HepG2 (cell line): ENCODE data around the gene ANXA9. TPM values are rescaled to one million over a fixed set of nuclear protein-coding genes. Genes with fewer than 3 reads are reported as not detected.
A peak's percentile ranks its signal among the peaks of the same experiment; 100 is the strongest.

Source experiments
- KLF12 ChIP-seq: sonication (generic); formaldehyde crosslinking; IDR thresholded peaks from 2 replicates; pipeline ENCODE4 v1.4.0; 2020; ENCODE audit warnings: missing genetic modification reagents, borderline replicate concordance
- MATR3 ChIP-seq: sonication (generic); formaldehyde crosslinking; IDR thresholded peaks from 2 replicates; pipeline ENCODE4 v1.4.0; 2020; ENCODE audit warnings: missing genetic modification reagents
- MYC ChIP-seq: sonication (generic); formaldehyde crosslinking; IDR thresholded peaks from 2 replicates; pipeline ENCODE4 v1.9.0; 2021; ENCODE audit warnings: missing genetic modification reagents, borderline replicate concordance
- MZF1 ChIP-seq: sonication (generic); formaldehyde crosslinking; IDR thresholded peaks from 2 replicates; pipeline ENCODE4 v1.8.1; 2023; ENCODE audit warnings: mild to moderate bottlenecking, missing genetic modification reagents, borderline replicate concordance
- NCOA1 ChIP-seq: sonication (generic); formaldehyde crosslinking; IDR thresholded peaks from 2 replicates; pipeline ENCODE4 v1.9.0; 2021; ENCODE audit warnings: missing genetic modification reagents
- SETDB1 ChIP-seq: sonication (generic); formaldehyde crosslinking; IDR thresholded peaks from 2 replicates; pipeline ENCODE4 v1.5.1; 2020; ENCODE audit warnings: missing genetic modification reagents, mild to moderate bottlenecking, borderline replicate concordance
- TAF15 ChIP-seq: fragments of 200-400 bp; formaldehyde crosslinking; IDR thresholded peaks from one replicate; pipeline ENCODE4 v1.6.1; 2018; ENCODE audit warnings: mild to moderate bottlenecking, low read depth, low read length; ENCODE audit not compliant: poor library complexity, severe bottlenecking
- ZBTB7A ChIP-seq: sonication (generic); formaldehyde crosslinking; IDR thresholded peaks from 2 replicates; pipeline ENCODE4 v1.8.0; 2022; ENCODE audit warnings: mild to moderate bottlenecking, missing genetic modification reagents
- ZNF160 ChIP-seq: sonication (generic); formaldehyde crosslinking; IDR thresholded peaks from 2 replicates; pipeline ENCODE4 v1.8.0; 2022; ENCODE audit warnings: mild to moderate bottlenecking, inconsistent platforms, missing genetic modification reagents
- ZNF605 ChIP-seq: sonication (generic); formaldehyde crosslinking; IDR thresholded peaks from 2 replicates; pipeline ENCODE4 v1.8.0; 2022; ENCODE audit warnings: mild to moderate bottlenecking, missing genetic modification reagents
- ZSCAN31 ChIP-seq: sonication (generic); formaldehyde crosslinking; IDR thresholded peaks from 2 replicates; pipeline ENCODE4 v1.5.0; 2020; ENCODE audit warnings: low read depth, mild to moderate bottlenecking, missing genetic modification reagents
- polyA plus RNA-seq, 8 experiments: library from polyadenylated mRNA; depleted of rRNA in 3 of 8; stranded (reverse) in 7 of 8; unstranded in 1 of 8; fragments of >200 nt; fragmentation: Illumina TruSeq in 4 of 8; extraction: Trizol in 4 of 8; gene quantifications; 2 replicates each; pipeline versions ENCODE4 v1.2.1 to v1.2.3, GENCODE V29; 2011 to 2016; ENCODE audit warnings: low read depth in 4 of 8, missing spikeins in 1 of 8, mixed read lengths in 1 of 8; ENCODE audit not compliant: insufficient read depth in 1 of 8
- total RNA-seq, 5 experiments: library from RNA; depleted of rRNA; stranded (reverse); fragments of >200 nt; fragmentation: Illumina TruSeq; extraction: Trizol; gene quantifications; 2 replicates each; pipeline ENCODE4 v1.2.3, GENCODE V29; 2016; ENCODE audit warnings: low read depth in 1 of 5
- TF ChIP-seq, protein P1 (sequence below): sonication (generic); formaldehyde crosslinking; IDR thresholded peaks from 2 replicates; pipeline ENCODE4 v1.4.0; 2020; ENCODE audit warnings: missing genetic modification reagents
- TF ChIP-seq, protein P2 (sequence below): sonication (generic); formaldehyde crosslinking; IDR thresholded peaks from 2 replicates; pipeline ENCODE4 v1.8.0; 2022; ENCODE audit warnings: mild to moderate bottlenecking, missing genetic modification reagents, moderate library complexity
- TF ChIP-seq, protein P3 (sequence below): sonication (generic); formaldehyde crosslinking; IDR thresholded peaks from 2 replicates; pipeline ENCODE4 v1.5.1; 2020; ENCODE audit warnings: missing genetic modification reagents, mild to moderate bottlenecking, borderline replicate concordance
- TF ChIP-seq, protein P4 (sequence below): sonication (generic); formaldehyde crosslinking; IDR thresholded peaks from 2 replicates; pipeline ENCODE4 v1.5.0; 2020; ENCODE audit warnings: mild to moderate bottlenecking, missing genetic modification reagents, borderline replicate concordance
- TF ChIP-seq, protein P5 (sequence below): sonication (generic); formaldehyde crosslinking; IDR thresholded peaks from 2 replicates; pipeline ENCODE4 v1.4.0; 2020; ENCODE audit warnings: low read depth, mild to moderate bottlenecking, missing genetic modification reagents

Gene ANXA9
- total and polyA plus RNA-seq, 2 of the 13 experiments (the other 11 are each of a cell fraction or from before 2014, with no cell fraction given), result 13.3 to 23.9 TPM

DNA sequence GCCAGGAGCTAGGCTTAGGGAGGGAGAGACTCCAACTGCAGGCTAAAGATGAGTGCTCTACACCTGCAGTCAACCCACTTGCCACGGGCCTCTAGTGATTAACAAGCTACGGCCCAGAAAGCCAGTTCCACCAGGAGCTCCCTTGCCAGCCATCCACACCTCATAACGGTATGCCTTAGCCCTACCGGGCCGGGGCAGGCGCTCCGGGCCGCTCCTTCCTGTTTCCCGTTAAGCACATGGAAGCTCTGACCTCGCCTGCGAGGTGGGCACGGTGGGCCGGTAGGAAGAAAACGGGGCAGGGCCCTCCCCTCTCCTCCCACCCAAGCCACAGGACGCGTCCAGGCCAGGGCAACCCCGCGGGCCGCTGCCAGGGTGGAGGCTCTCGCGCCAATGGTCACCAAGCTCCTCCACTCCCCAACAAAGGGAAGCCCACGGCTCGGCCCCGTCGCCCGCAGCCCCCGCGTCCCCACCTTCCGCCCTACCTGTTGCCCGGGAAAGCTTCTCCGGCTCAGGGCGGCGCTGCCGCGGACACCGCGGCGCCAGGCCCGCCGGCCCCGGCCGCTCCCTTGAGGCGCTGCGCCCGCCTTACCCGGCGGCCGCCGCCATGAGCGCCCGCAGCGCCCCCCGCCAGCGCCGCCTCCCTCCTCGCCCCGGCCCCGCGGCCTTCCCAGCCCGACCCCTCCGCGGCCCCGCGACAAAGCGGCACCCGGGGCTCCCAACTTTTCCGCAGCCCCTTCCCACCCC lies 8.1 kb upstream of the ANXA9 start (continued):
- TF ChIP-seq, protein P1, sequence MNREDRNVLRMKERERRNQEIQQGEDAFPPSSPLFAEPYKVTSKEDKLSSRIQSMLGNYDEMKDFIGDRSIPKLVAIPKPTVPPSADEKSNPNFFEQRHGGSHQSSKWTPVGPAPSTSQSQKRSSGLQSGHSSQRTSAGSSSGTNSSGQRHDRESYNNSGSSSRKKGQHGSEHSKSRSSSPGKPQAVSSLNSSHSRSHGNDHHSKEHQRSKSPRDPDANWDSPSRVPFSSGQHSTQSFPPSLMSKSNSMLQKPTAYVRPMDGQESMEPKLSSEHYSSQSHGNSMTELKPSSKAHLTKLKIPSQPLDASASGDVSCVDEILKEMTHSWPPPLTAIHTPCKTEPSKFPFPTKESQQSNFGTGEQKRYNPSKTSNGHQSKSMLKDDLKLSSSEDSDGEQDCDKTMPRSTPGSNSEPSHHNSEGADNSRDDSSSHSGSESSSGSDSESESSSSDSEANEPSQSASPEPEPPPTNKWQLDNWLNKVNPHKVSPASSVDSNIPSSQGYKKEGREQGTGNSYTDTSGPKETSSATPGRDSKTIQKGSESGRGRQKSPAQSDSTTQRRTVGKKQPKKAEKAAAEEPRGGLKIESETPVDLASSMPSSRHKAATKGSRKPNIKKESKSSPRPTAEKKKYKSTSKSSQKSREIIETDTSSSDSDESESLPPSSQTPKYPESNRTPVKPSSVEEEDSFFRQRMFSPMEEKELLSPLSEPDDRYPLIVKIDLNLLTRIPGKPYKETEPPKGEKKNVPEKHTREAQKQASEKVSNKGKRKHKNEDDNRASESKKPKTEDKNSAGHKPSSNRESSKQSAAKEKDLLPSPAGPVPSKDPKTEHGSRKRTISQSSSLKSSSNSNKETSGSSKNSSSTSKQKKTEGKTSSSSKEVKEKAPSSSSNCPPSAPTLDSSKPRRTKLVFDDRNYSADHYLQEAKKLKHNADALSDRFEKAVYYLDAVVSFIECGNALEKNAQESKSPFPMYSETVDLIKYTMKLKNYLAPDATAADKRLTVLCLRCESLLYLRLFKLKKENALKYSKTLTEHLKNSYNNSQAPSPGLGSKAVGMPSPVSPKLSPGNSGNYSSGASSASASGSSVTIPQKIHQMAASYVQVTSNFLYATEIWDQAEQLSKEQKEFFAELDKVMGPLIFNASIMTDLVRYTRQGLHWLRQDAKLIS (CRISPR knock-in tag), result no peak
- TF ChIP-seq, protein P2, sequence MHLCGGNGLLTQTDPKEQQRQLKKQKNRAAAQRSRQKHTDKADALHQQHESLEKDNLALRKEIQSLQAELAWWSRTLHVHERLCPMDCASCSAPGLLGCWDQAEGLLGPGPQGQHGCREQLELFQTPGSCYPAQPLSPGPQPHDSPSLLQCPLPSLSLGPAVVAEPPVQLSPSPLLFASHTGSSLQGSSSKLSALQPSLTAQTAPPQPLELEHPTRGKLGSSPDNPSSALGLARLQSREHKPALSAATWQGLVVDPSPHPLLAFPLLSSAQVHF (CRISPR knock-in tag), result no peak
- TF ChIP-seq, protein P3, sequence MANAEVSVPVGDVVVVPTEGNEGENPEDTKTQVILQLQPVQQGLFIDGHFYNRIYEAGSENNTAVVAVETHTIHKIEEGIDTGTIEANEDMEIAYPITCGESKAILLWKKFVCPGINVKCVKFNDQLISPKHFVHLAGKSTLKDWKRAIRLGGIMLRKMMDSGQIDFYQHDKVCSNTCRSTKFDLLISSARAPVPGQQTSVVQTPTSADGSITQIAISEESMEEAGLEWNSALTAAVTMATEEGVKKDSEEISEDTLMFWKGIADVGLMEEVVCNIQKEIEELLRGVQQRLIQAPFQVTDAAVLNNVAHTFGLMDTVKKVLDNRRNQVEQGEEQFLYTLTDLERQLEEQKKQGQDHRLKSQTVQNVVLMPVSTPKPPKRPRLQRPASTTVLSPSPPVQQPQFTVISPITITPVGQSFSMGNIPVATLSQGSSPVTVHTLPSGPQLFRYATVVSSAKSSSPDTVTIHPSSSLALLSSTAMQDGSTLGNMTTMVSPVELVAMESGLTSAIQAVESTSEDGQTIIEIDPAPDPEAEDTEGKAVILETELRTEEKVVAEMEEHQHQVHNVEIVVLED (CRISPR knock-in tag), result no peak
- TF ChIP-seq, protein P4, sequence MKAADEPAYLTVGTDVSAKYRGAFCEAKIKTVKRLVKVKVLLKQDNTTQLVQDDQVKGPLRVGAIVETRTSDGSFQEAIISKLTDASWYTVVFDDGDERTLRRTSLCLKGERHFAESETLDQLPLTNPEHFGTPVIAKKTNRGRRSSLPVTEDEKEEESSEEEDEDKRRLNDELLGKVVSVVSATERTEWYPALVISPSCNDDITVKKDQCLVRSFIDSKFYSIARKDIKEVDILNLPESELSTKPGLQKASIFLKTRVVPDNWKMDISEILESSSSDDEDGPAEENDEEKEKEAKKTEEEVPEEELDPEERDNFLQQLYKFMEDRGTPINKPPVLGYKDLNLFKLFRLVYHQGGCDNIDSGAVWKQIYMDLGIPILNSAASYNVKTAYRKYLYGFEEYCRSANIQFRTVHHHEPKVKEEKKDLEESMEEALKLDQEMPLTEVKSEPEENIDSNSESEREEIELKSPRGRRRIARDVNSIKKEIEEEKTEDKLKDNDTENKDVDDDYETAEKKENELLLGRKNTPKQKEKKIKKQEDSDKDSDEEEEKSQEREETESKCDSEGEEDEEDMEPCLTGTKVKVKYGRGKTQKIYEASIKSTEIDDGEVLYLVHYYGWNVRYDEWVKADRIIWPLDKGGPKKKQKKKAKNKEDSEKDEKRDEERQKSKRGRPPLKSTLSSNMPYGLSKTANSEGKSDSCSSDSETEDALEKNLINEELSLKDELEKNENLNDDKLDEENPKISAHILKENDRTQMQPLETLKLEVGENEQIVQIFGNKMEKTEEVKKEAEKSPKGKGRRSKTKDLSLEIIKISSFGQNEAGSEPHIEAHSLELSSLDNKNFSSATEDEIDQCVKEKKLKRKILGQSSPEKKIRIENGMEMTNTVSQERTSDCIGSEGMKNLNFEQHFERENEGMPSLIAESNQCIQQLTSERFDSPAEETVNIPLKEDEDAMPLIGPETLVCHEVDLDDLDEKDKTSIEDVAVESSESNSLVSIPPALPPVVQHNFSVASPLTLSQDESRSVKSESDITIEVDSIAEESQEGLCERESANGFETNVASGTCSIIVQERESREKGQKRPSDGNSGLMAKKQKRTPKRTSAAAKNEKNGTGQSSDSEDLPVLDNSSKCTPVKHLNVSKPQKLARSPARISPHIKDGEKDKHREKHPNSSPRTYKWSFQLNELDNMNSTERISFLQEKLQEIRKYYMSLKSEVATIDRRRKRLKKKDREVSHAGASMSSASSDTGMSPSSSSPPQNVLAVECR (CRISPR knock-in tag), result peak; percentile 51; the same call in 1 of the 2 replicates
- TF ChIP-seq ZSCAN31 (CRISPR knock-in tag) (0 out of 2 replicates have a peak, but pooled peaks have one; percentile 30), ZBTB7A (CRISPR knock-in tag) (0 out of 2 replicates have a peak, but pooled peaks have one; percentile 21), MZF1 (no peak), NCOA1 (CRISPR knock-in tag) (0 out of 2 replicates have a peak, but pooled peaks have one; percentile 39), ZNF605 (CRISPR knock-in tag) (0 out of 2 replicates have a peak, but pooled peaks have one; percentile 24), MATR3 (CRISPR knock-in tag) (no peak), SETDB1 (no peak), TAF15 (no peak), MYC (CRISPR knock-in tag) (peak; percentile 58), ZNF160 (CRISPR knock-in tag) (no peak), KLF12 (CRISPR knock-in tag) (no peak)
- TF ChIP-seq, protein P5, sequence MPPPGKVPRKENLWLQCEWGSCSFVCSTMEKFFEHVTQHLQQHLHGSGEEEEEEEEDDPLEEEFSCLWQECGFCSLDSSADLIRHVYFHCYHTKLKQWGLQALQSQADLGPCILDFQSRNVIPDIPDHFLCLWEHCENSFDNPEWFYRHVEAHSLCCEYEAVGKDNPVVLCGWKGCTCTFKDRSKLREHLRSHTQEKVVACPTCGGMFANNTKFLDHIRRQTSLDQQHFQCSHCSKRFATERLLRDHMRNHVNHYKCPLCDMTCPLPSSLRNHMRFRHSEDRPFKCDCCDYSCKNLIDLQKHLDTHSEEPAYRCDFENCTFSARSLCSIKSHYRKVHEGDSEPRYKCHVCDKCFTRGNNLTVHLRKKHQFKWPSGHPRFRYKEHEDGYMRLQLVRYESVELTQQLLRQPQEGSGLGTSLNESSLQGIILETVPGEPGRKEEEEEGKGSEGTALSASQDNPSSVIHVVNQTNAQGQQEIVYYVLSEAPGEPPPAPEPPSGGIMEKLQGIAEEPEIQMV (CRISPR knock-in tag), result no peak
